ENCODE measurements around the gene TCEA2.
"Not testable (repeated sequence)": the region's sequence is repeated elsewhere in the genome, so short reads cannot be mapped to it uniquely, and the experiment has no call there.

The TCEA2 gene

DNA sequence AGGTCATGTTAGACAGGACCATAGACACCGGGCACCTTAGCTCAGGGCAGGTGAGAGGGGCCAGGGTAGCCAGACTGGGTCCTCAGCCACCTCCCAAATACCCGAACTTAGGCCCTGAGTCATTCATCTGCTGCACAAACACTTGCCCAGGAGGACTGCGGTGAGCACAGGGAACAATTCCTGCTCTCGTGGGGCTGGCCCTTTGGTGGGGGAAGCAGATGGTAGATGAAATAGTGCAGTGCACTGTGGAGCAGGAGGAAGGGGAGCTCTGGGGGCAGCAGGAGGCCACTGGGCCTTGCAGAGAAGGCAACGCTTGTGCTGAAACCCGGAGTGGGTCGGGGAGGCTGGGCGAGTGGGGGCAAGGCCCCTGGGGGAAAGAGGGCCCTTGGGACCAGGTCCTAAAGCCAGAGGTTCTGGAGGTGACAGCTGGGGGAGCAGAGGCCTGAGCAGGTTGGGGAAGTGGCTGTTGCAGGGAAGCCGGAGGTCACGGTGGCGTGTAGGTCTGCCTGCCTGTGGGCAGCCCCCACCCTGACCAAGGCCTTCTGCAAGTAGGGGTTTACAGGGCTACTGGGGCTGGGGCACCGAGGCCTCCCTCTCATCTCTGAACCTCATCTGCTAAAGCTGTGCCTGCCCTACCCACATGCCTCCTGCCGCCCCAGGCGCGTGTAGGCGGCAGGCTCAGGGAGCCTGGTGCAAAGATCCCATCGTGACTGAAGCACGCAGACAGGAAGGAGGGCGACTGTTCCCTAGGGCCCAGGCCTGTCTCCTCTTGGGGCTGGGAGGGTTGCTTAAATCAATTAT lies 49.0 kb downstream of the TCEA2 start:
- DNase-seq, result no peak

GRCh38 chr20:64112691-64113443 lies 49.9 kb downstream of the TCEA2 start:
- no peak for DNase-seq

- no peak for DNase-seq
Observed at GRCh38 chr20:64113444-64113775, 50.4 kb downstream of the TCEA2 start.

DNA sequence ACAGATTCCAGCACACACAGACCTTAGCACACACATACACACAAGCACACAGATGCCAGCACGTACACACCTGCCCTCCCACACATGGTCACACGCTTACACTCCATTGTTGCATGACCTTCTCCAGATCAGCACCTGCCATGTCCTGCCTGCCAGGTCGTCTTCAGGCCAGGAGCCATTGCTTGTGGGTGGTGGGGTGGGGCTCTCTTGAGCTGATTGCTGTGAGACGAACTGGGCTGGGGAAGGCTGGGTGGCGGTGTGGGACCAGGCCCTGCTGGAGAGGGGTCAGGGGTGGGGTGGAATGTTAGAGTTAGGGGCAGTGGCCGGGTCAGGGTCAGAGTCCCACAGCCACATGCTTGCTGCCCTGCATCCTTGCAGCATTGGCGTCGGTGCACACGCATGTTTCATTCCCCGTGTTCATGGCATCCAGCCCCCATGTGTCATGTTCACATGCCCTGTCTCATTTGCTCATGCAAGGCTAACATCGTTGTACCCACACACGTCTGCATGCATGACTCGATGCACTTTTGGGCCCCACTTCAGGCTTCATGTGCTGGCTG lies 50.9 kb downstream of the TCEA2 start:
- DNase-seq, result no peak

DNA sequence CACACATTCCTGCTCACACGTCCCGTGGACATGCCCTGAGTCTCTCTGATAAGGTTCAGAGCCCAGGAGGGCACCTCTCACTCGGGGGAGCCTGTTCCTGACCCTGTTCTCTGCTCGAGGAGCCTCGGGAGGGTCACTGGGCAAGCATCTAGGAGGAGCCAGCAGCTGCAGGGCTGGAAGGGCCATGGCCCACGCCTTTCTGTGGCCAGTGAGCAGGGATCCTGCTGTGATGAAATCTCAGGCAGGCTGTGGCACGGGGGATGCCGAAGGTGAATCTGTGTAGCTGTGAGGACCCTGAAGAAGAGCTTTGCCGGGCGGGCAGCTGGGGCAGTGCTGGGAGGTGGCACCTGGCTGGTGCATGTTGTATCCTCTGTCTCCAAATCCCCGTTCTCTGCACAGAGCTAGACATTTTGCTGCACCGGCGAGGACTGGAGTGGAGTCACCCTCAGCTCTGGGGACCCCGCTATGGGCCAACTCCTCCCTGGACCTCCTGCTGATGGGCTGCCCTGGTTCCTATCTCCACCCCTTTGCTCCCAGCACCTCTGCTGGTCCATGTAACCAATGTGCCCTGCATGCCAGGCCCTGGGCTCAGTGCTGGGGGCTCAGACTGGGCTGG lies 51.5 kb downstream of the TCEA2 start:
- DNase-seq, result no peak

DNA sequence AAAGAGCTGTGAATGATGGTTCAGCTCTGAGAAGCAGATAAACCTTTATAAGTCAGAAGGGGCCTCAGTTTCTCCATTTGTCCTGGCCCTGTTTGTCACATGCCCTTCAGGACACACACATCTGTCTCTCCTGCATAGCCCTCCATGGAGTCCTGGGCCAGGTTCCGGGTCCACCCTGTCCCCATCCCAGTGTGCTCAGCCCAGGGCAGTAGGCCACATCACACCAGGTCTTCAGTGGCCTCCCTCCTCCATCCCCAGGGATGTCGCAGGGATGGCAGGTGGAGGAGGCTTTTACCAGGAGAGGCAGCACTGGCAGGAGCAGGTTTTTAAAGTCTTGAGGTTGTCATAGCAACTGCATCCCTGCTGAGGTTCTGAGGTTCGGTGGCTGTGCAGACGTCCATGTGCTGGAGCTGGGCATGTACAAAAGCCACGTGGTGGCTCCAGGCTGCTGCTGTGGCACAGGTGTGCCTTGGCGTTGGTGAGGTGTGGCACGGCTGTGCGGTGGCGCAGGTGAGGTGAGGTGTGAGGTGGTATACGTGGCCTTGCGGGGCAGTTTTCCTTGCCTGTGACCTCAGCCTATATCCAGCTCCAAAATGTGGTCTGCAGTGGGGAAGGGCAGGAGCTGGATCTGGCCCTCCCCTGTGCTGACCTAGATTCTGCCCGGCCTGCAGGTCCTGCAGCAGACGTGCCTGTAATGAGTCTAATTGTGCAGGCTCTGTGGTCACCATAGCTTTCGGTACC lies 52.3 kb downstream of the TCEA2 start:
- no peak for DNase-seq

GRCh38 chr20:64116016-64116415 lies 53.0 kb downstream of the TCEA2 start:
- no peak for DNase-seq

GRCh38 chr20:64116541-64117431 lies 53.8 kb downstream of the TCEA2 start:
- DNase-seq, result no peak

DNA sequence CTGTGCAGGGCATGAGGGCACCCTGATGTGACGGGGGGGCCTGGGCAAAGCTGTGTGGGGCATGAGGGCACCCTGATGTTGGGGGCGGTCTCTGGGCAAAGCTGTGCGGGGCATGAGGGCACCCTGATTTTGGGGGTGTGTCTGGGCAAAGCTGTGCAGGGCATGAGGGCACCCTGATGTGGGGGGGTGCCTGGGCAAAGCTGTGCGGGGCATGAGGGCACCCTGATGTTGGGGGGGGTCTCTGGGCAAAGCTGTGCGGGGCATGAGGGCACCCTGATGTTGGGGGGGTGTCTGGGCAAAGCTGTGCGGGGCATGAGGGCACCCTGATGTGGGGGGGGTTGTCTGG lies 54.4 kb downstream of the TCEA2 start:
- not testable (repeated sequence) for DNase-seq

- no peak for DNase-seq
Observed at GRCh38 chr20:64119301-64119680, 56.3 kb downstream of the TCEA2 start.

- no peak for DNase-seq
Observed at GRCh38 chr20:64119681-64120341, 56.8 kb downstream of the TCEA2 start.

- DNase-seq, result no peak
Observed at GRCh38 chr20:64121586-64121985, 58.6 kb downstream of the TCEA2 start.

All from activated CD4-positive, alpha-beta T cell treated with anti-CD3 and anti-CD28 coated beads, Interleukin-2, amount 50 U/mL, for 16 hours (primary cell).